HepG2 (cell line): Measurements from ENCODE around the gene TRAPPC12. TPM values are rescaled to one million over a fixed set of nuclear protein-coding genes. Genes with fewer than 3 reads are reported as not detected.
A peak's percentile ranks its signal among the peaks of the same experiment; 100 is the strongest.
"Not testable (repeated sequence)": the region's sequence is repeated elsewhere in the genome, so short reads cannot be mapped to it uniquely, and the experiment has no call there.

Experiments used
- ATAC-seq: fragments of 200-7000 bp; cut with Tn5 transposase; 3 replicates; pipeline ENCODE4 v1.9.1; 2020; ENCODE audit warnings: mild to moderate bottlenecking, moderate library complexity
- BruUV-seq: library from RNA; stranded (reverse); fragments of 400-500 nt; replicated peaks from 2 replicates; lab custom pipeline; 2021; lab: Mats Ljungman, UMichigan
- CTCF ChIA-PET: fragments of 300-600 bp; formaldehyde crosslinking; extraction: SDS; loops from one replicate; lab custom pipeline; 2021; ENCODE audit warnings: low total read pairs, inconsistent platforms, low intra/inter-chr PET ratio; lab: Yijun Ruan, JAX
- POLR2A ChIA-PET: fragments of 350-600 bp; sonication (Branson Sonifier 250); formaldehyde crosslinking; loops from one replicate; lab custom pipeline; 2020; ENCODE audit warnings: antibody characterized with exemption, inconsistent platforms; lab: Yijun Ruan, JAX
- DNase-seq: peaks from one replicate; pipeline ENCODE4 v3.0.0-alpha.2; 2015; ENCODE audit warnings: low spot score
- FAIRE-seq: peaks from 3 replicates; lab custom pipeline; 2011; peaks lifted over from hg19 to GRCh38; lab: Jason Lieb, UNC
- H2AFZ ChIP-seq: one replicate; pipeline ENCODE4 v1.6.1; 2011; ENCODE audit warnings: low read length, inconsistent platforms
- H3K27ac ChIP-seq: fragments of 300-600 bp; 3 replicates; pipeline ENCODE4 v1.8.0; 2011; ENCODE audit warnings: mixed run types, mild to moderate bottlenecking, mixed read lengths, low read length, inconsistent platforms; ENCODE audit not compliant: insufficient read depth; ENCODE audit errors: extremely low read length
- H3K27me3 ChIP-seq, 2 experiments: fragments of 200-600 bp in 1 of 2; 2 replicates in 1 of 2; 3 replicates in 1 of 2; pipeline versions ENCODE4 v1.6.0 to v1.8.0; 2011; ENCODE audit warnings: low read length in 2 of 2, mild to moderate bottlenecking in 2 of 2, moderate library complexity in 2 of 2, inconsistent platforms in 1 of 2; ENCODE audit not compliant: insufficient read depth in 2 of 2, control insufficient read depth in 1 of 2
- H3K36me3 ChIP-seq, 2 experiments: fragments of 200-600 bp in 1 of 2; replicated peaks in 1 of 2; 2 replicates in 1 of 2; 3 replicates in 1 of 2; pipeline versions ENCODE4 v1.5.1 to v1.8.0; 2011; ENCODE audit warnings: low read length in 2 of 2, inconsistent platforms in 1 of 2; ENCODE audit not compliant: insufficient read depth in 2 of 2, control insufficient read depth in 1 of 2
- H3K4me1 ChIP-seq: 2 replicates; pipeline ENCODE4 v1.5.1; 2012; ENCODE audit warnings: low read length, inconsistent platforms; ENCODE audit not compliant: insufficient read depth
- H3K4me2 ChIP-seq: 2 replicates; pipeline ENCODE4 v1.6.0; 2011; ENCODE audit warnings: low read depth, low read length, inconsistent platforms
- H3K4me3 ChIP-seq, 3 experiments: fragments of 200-600 bp in 1 of 3; sonication (generic), shearing (Covaris generic) in 1 of 3; replicated peaks in 1 of 3; 2 replicates each; pipeline ENCODE4 v1.5.1; 2011 to 2016; ENCODE audit warnings: low read length in 3 of 3, inconsistent platforms in 2 of 3, low read depth in 2 of 3, mild to moderate bottlenecking in 2 of 3, control low read depth in 1 of 3, mixed read lengths in 1 of 3; ENCODE audit not compliant: insufficient read depth in 1 of 3
- H3K79me2 ChIP-seq: one replicate; pipeline ENCODE4 v1.6.1; 2011; ENCODE audit warnings: low read length, inconsistent platforms; ENCODE audit not compliant: insufficient read depth
- H3K9ac ChIP-seq: 2 replicates; pipeline ENCODE4 v1.6.0; 2011; ENCODE audit warnings: mild to moderate bottlenecking, low read depth, low read length, inconsistent platforms; ENCODE audit not compliant: insufficient read depth
- H3K9me3 ChIP-seq: 2 replicates; pipeline ENCODE4 v1.5.1; 2012; ENCODE audit warnings: mild to moderate bottlenecking, low read length
- H4K20me1 ChIP-seq: 2 replicates; pipeline ENCODE4 v1.6.0; 2011; ENCODE audit warnings: inconsistent platforms, mild to moderate bottlenecking, low read length, moderate library complexity; ENCODE audit not compliant: insufficient read depth
- ARID5B ChIP-seq: IDR thresholded peaks from 2 replicates; pipeline ENCODE4 v1.4.0; 2020; ENCODE audit warnings: mild to moderate bottlenecking, missing genetic modification reagents
- CREM ChIP-seq, 2 experiments: sonication (generic) in 1 of 2; formaldehyde crosslinking in 1 of 2; IDR thresholded peaks; 2 replicates each; pipeline versions ENCODE4 v1.4.0 to v1.6.1; 2016 to 2020; ENCODE audit warnings: antibody characterized with exemption in 1 of 2, mild to moderate bottlenecking in 1 of 2, missing genetic modification reagents in 1 of 2
- GATAD2A ChIP-seq: IDR thresholded peaks from 2 replicates; pipeline ENCODE4 v1.6.1; 2016
- HNF4A ChIP-seq: sonication (generic); formaldehyde crosslinking; IDR thresholded peaks from 2 replicates; pipeline ENCODE4 v1.4.0; 2020; ENCODE audit warnings: missing genetic modification reagents
- HNF4G ChIP-seq, 2 experiments: sonication (generic) in 1 of 2; formaldehyde crosslinking in 1 of 2; IDR thresholded peaks; 2 replicates each; pipeline versions ENCODE4 v1.4.0 to v1.6.1; 2011 to 2020; ENCODE audit warnings: borderline replicate concordance in 2 of 2, low read depth in 2 of 2, mild to moderate bottlenecking in 2 of 2, low read length in 1 of 2, missing genetic modification reagents in 1 of 2, moderate library complexity in 1 of 2
- NCOR1 ChIP-seq: fragments of 200-600 bp; sonication (generic); IDR thresholded peaks from 2 replicates; pipeline ENCODE4 v1.7.0; 2017; ENCODE audit warnings: antibody characterized with exemption, low read length, borderline replicate concordance
- NR2C2 ChIP-seq: sonication (generic); formaldehyde crosslinking; IDR thresholded peaks from 2 replicates; pipeline ENCODE4 v1.4.0; 2020; ENCODE audit warnings: missing genetic modification reagents, mild to moderate bottlenecking, moderate library complexity, borderline replicate concordance
- NR2F6 ChIP-seq, 2 experiments: IDR thresholded peaks; 2 replicates each; pipeline ENCODE4 v1.6.1; 2016; ENCODE audit warnings: antibody characterized with exemption in 1 of 2, mild to moderate bottlenecking in 1 of 2
- PAXIP1 ChIP-seq: sonication (generic); formaldehyde crosslinking; conservative IDR thresholded peaks from 2 replicates; pipeline ENCODE4 v1.4.0; 2020; ENCODE audit warnings: mild to moderate bottlenecking, missing genetic modification reagents, moderate library complexity
- POGZ ChIP-seq: sonication (generic); formaldehyde crosslinking; IDR thresholded peaks from 2 replicates; pipeline ENCODE4 v1.4.0; 2020; ENCODE audit warnings: mild to moderate bottlenecking, missing genetic modification reagents
- SOX6 ChIP-seq, 2 experiments: fragments of 450-650 bp in 1 of 2; sonication (generic) in 1 of 2; formaldehyde crosslinking in 1 of 2; IDR thresholded peaks; 2 replicates each; pipeline versions ENCODE4 v1.4.0 to v1.6.1; 2017 to 2020; ENCODE audit warnings: antibody characterized with exemption in 1 of 2, mild to moderate bottlenecking in 1 of 2, missing genetic modification reagents in 1 of 2
- ZNF614 ChIP-seq: IDR thresholded peaks from 2 replicates; pipeline ENCODE4 v1.6.1; 2018; ENCODE audit warnings: missing biosample characterization, missing genetic modification reagents, inconsistent platforms, borderline replicate concordance
- WGBS: methylation state at CpG from one replicate; pipeline ENCODE4 v1.1.6; 2017; ENCODE audit warnings: low lambda C conversion rate; 5-methylcytosine and 5-hydroxymethylcytosine counted together
- in situ Hi-C: cut with HindIII; loops from 2 replicates; pipeline ENCODE4 v1.10.0; 2017; ENCODE audit warnings: low pct_unique_long_range_greater_than_20kb; ENCODE audit not compliant: extremely low pct_ligation_motif_present
- intact Hi-C: fragments of 100-400 bp; cut with micrococcal nuclease; formaldehyde crosslinking; loops from one replicate; pipeline ENCODE4 v1.10.0; 2022; ENCODE audit not compliant: unreplicated experiment
- polyA plus RNA-seq, 8 experiments: library from polyadenylated mRNA; depleted of rRNA in 3 of 8; stranded (reverse) in 7 of 8; unstranded in 1 of 8; fragments of >200 nt; fragmentation: Illumina TruSeq in 4 of 8; extraction: Trizol in 4 of 8; gene quantifications; 2 replicates each; pipeline versions ENCODE4 v1.2.1 to v1.2.3, GENCODE V29; 2011 to 2016; ENCODE audit warnings: low read depth in 4 of 8, missing spikeins in 1 of 8, mixed read lengths in 1 of 8; ENCODE audit not compliant: insufficient read depth in 1 of 8
- total RNA-seq, 5 experiments: library from RNA; depleted of rRNA; stranded (reverse); fragments of >200 nt; fragmentation: Illumina TruSeq; extraction: Trizol; gene quantifications; 2 replicates each; pipeline ENCODE4 v1.2.3, GENCODE V29; 2016; ENCODE audit warnings: low read depth in 1 of 5

The TRAPPC12 gene
- total and polyA plus RNA-seq, 2 of the 13 experiments (the other 11 are each of a cell fraction or from before 2014, with no cell fraction given): 46.4 to 97.7 TPM

GRCh38 chr2:3515438-3515837 is 135.9 kb downstream of the TRAPPC12 start:
- FAIRE-seq; ATAC-seq; H3K9me3 ChIP-seq; H3K9ac ChIP-seq; H4K20me1 ChIP-seq; POLR2A ChIA-PET; in situ Hi-C loops; H3K27ac ChIP-seq; intact Hi-C loops; H3K27me3 ChIP-seq; BruUV-seq; CTCF ChIA-PET; H3K4me3 ChIP-seq; H2AFZ ChIP-seq; H3K4me2 ChIP-seq; DNase-seq; TF ChIP-seq SOX6 (IDR thresholded peaks at IDR 0.05); HNF4G (CRISPR knock-in tag; IDR thresholded peaks at IDR 0.05; ENCODE audit: borderline replicate concordance, low read depth); NR2F6 (CRISPR knock-in tag; IDR thresholded peaks at IDR 0.05); CREM (CRISPR knock-in tag; IDR thresholded peaks at IDR 0.05): not testable (repeated sequence)
- WGBS: 91% methylated on average over 5 of the region's 5 CpGs
- peak; percentile 42; the same call in 1 of the 2 replicates for TF ChIP-seq SOX6 (CRISPR knock-in tag; IDR thresholded peaks at IDR 0.05)
- TF ChIP-seq ARID5B (CRISPR knock-in tag): peak; percentile 34; the same call in 1 of the 2 replicates
- TF ChIP-seq GATAD2A: 0 out of 2 replicates have a peak, but pooled peaks have one; percentile 13
- TF ChIP-seq HNF4G (IDR thresholded peaks at IDR 0.05; ENCODE audit: borderline replicate concordance, low read depth, low read length): 0 out of 2 replicates have a peak, but pooled peaks have one; percentile 30
- peak; percentile 40 for TF ChIP-seq HNF4A (CRISPR knock-in tag)
- TF ChIP-seq PAXIP1 (CRISPR knock-in tag): peak; percentile 43; the same call in 1 of the 2 replicates
- peak; percentile 35; the same call in 1 of the 2 replicates for TF ChIP-seq POGZ (CRISPR knock-in tag)
- TF ChIP-seq NCOR1: peak; percentile 66; the same call in 1 of the 2 replicates
- peak; percentile 18; the same call in 1 of the 2 replicates for TF ChIP-seq NR2C2 (CRISPR knock-in tag)
- TF ChIP-seq NR2F6 (IDR thresholded peaks at IDR 0.05): 0 out of 2 replicates have a peak, but pooled peaks have one; percentile 18
- TF ChIP-seq CREM (IDR thresholded peaks at IDR 0.05): peak; percentile 43; the same call in 1 of the 2 replicates
- peak; percentile 53; the same call in 1 of the 2 replicates for TF ChIP-seq ZNF614 (CRISPR knock-in tag)
- Histone ChIP-seq H3K79me2 (peaks cover 35% of the 10 kb centered on the region), H3K36me3 (peaks cover 20 to 38% of the 10 kb centered on the region in 2 experiments), H3K4me1 (peaks cover 54% of the 10 kb centered on the region)
